Suprapubic skin (tissue), 4 donors: ENCODE data around the gene CTRL. TPM values are rescaled to one million over a fixed set of nuclear protein-coding genes. Genes with fewer than 3 reads are reported as not detected.

Experiments
- DNase-seq, 2 donors: peaks; one replicate each; pipeline ENCODE4 v3.0.0-alpha.2; 2019; ENCODE audit warnings: low spot score in 2 of 2
- H3K27ac ChIP-seq: fragments of 200-600 bp; sonication (generic); one replicate; pipeline ENCODE4 v1.5.1; 2019
- H3K27me3 ChIP-seq: fragments of 200-600 bp; sonication (generic); one replicate; pipeline ENCODE4 v1.5.1; 2019
- H3K36me3 ChIP-seq: fragments of 200-600 bp; sonication (generic); one replicate; pipeline ENCODE4 v1.5.1; 2019
- H3K4me1 ChIP-seq: fragments of 200-600 bp; sonication (generic); one replicate; pipeline ENCODE4 v1.5.1; 2019
- H3K4me3 ChIP-seq: fragments of 200-600 bp; sonication (generic); one replicate; pipeline ENCODE4 v1.5.1; 2019; ENCODE audit warnings: mild to moderate bottlenecking
- H3K9me3 ChIP-seq: fragments of 200-600 bp; sonication (generic); one replicate; pipeline ENCODE4 v1.5.1; 2019
- CTCF ChIP-seq, 2 donors: fragments of 200-600 bp in 1 of 2; fragments of 450-650 bp in 1 of 2; sonication (generic) in 1 of 2; IDR thresholded peaks; one replicate each; pipeline ENCODE4 v1.5.1; 2016 to 2019; ENCODE audit warnings: antibody characterized with exemption in 2 of 2, mild to moderate bottlenecking in 1 of 2, moderate library complexity in 1 of 2
- EP300 ChIP-seq: sonication (generic); formaldehyde crosslinking; IDR thresholded peaks from one replicate; pipeline ENCODE4 v1.6.1; 2017; ENCODE audit warnings: antibody characterized with exemption
- POLR2A ChIP-seq, 2 donors: fragments of 450-650 bp; IDR thresholded peaks; one replicate each; pipeline ENCODE4 v1.6.1; 2017; ENCODE audit warnings: antibody characterized with exemption in 2 of 2, mild to moderate bottlenecking in 2 of 2, moderate library complexity in 2 of 2
- POLR2AphosphoS5 ChIP-seq, 3 donors: sonication (generic); formaldehyde crosslinking; IDR thresholded peaks; one replicate each; pipeline ENCODE4 v1.6.1; 2017; ENCODE audit warnings: antibody characterized with exemption in 3 of 3
- WGBS: methylation state at CpG from one replicate; pipeline ENCODE4 v1.1.5; 2018; 5-methylcytosine and 5-hydroxymethylcytosine counted together
- total RNA-seq, 4 donors: library from RNA; depleted of rRNA; stranded (reverse); fragments of >200 nt; gene quantifications; one replicate each; pipeline ENCODE4 v1.1.0, GENCODE V29; 2016

CTRL gene
- total RNA-seq, 4 donors from 2014 or later = 0.55 to 2.7 (median 1.8) TPM

- WGBS = 58% methylated on average over 7 of the region's 13 CpGs
- no peak overlapping the region for H3K4me3 ChIP-seq
- TF ChIP-seq POLR2AphosphoS5 (IDR thresholded peaks at IDR 0.05) (peak in 1 of 3 donors; percentile 51), EP300 (no peak)
- H3K4me1 ChIP-seq = peaks cover 70% of the 10 kb centered on the region
- H3K27ac ChIP-seq = peak overlapping the region; percentile 52
- no peaks in the 10 kb centered on the region for H3K9me3 ChIP-seq
- no peaks in the 10 kb centered on the region for H3K27me3 ChIP-seq
- DNase-seq = peak in 1 of 2 donors; percentile 87
- peaks cover 48% of the 10 kb centered on the region for H3K36me3 ChIP-seq
These were observed 29.9 kb upstream of the CTRL start for GRCh38 chr16:67961551-67961957.

- Histone ChIP-seq H3K27me3 (no peaks in the 10 kb centered on the region), H3K4me1 (peaks cover 56% of the 10 kb centered on the region), H3K9me3 (no peaks in the 10 kb centered on the region), H3K4me3 (no peak overlapping the region), H3K36me3 (peaks cover 61% of the 10 kb centered on the region), H3K27ac (peak overlapping the region; percentile 71)
- 54% methylated on average over 5 of the region's 11 CpGs for WGBS
- TF ChIP-seq EP300 (no peak), POLR2A (IDR thresholded peaks at IDR 0.05) (no peak), POLR2AphosphoS5 (IDR thresholded peaks at IDR 0.05) (peak in 1 of 3 donors; percentile 58)
- DNase-seq = peak in 1 of 2 donors; percentile 79
These were observed 28.1 kb upstream of the CTRL start for GRCh38 chr16:67959536-67960329.

GRCh38 chr16:67957622-67958021, 26.0 kb upstream of the CTRL start:
- DNase-seq = no peak
- Histone ChIP-seq H3K27me3 (no peaks in the 10 kb centered on the region), H3K36me3 (peaks cover 77% of the 10 kb centered on the region), H3K9me3 (no peaks in the 10 kb centered on the region), H3K4me1 (peaks cover 37% of the 10 kb centered on the region), H3K27ac (no peak overlapping the region), H3K4me3 (no peak overlapping the region)
- TF ChIP-seq POLR2A (IDR thresholded peaks at IDR 0.05) = no peak
- no peak for TF ChIP-seq POLR2AphosphoS5 (IDR thresholded peaks at IDR 0.05)
- no peak for TF ChIP-seq CTCF (IDR thresholded peaks at IDR 0.05)
- no peak for TF ChIP-seq EP300
- 94% methylated on average over 2 of the region's 9 CpGs for WGBS

GRCh38 chr16:67954421-67955196, 22.9 kb upstream of the CTRL start:
- Histone ChIP-seq H3K4me1 (peaks cover 18% of the 10 kb centered on the region), H3K27me3 (no peaks in the 10 kb centered on the region), H3K9me3 (no peaks in the 10 kb centered on the region), H3K4me3 (no peak overlapping the region), H3K36me3 (peaks cover 85% of the 10 kb centered on the region), H3K27ac (no peak overlapping the region)
- no peak for DNase-seq
- 82% methylated on average over 6 of the region's 10 CpGs for WGBS
- TF ChIP-seq POLR2AphosphoS5 (IDR thresholded peaks at IDR 0.05) (no peak), CTCF (IDR thresholded peaks at IDR 0.05) (no peak), EP300 (no peak), POLR2A (IDR thresholded peaks at IDR 0.05) (no peak)

- 77% methylated on average over 6 of the region's 8 CpGs for WGBS
- no peak overlapping the region for H3K4me3 ChIP-seq
- no peak overlapping the region for H3K27ac ChIP-seq
- H3K4me1 ChIP-seq = peaks cover 10% of the 10 kb centered on the region
- no peaks in the 10 kb centered on the region for H3K9me3 ChIP-seq
- peaks cover 84% of the 10 kb centered on the region for H3K36me3 ChIP-seq
- no peak for DNase-seq
- no peaks in the 10 kb centered on the region for H3K27me3 ChIP-seq
- TF ChIP-seq POLR2A (IDR thresholded peaks at IDR 0.05) (no peak), POLR2AphosphoS5 (IDR thresholded peaks at IDR 0.05) (no peak), EP300 (no peak), CTCF (IDR thresholded peaks at IDR 0.05) (no peak)
These were observed 22.1 kb upstream of the CTRL start for GRCh38 chr16:67953641-67954375.
